ENCODE measurements around the gene NRXN3. TPM values are rescaled to one million over a fixed set of nuclear protein-coding genes. Genes with fewer than 3 reads are reported as not detected.

NRXN3 gene
- total and polyA plus RNA-seq, 8 donors, result 1.3 to 7.6 (median 1.5) TPM

- DNase-seq, result no peak
- Histone ChIP-seq H3K4me3 (no peak overlapping the region), H3K27ac (no peak overlapping the region), H3K9me3 (no peaks in the 10 kb centered on the region), H3K27me3 (no peaks in the 10 kb centered on the region), H3K4me1 (no peaks in the 10 kb centered on the region), H3K36me3 (no peaks in the 10 kb centered on the region)
- ATAC-seq, result no peak
- intact Hi-C loops (cut with DNase I), result no loop called here
- TF ChIP-seq, protein P1, sequence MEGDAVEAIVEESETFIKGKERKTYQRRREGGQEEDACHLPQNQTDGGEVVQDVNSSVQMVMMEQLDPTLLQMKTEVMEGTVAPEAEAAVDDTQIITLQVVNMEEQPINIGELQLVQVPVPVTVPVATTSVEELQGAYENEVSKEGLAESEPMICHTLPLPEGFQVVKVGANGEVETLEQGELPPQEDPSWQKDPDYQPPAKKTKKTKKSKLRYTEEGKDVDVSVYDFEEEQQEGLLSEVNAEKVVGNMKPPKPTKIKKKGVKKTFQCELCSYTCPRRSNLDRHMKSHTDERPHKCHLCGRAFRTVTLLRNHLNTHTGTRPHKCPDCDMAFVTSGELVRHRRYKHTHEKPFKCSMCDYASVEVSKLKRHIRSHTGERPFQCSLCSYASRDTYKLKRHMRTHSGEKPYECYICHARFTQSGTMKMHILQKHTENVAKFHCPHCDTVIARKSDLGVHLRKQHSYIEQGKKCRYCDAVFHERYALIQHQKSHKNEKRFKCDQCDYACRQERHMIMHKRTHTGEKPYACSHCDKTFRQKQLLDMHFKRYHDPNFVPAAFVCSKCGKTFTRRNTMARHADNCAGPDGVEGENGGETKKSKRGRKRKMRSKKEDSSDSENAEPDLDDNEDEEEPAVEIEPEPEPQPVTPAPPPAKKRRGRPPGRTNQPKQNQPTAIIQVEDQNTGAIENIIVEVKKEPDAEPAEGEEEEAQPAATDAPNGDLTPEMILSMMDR (IDR thresholded peaks at IDR 0.05), result no peak
These were observed 812.4 kb downstream of the NRXN3 start for GRCh38 chr14:78982551-78982950.

GRCh38 chr14:78983126-78983525 lies 813.0 kb downstream of the NRXN3 start:
- TF ChIP-seq, protein P1 (IDR thresholded peaks at IDR 0.05), result no peak
- intact Hi-C loops (cut with DNase I), result no loop called here
- ATAC-seq, result no peak

DNA sequence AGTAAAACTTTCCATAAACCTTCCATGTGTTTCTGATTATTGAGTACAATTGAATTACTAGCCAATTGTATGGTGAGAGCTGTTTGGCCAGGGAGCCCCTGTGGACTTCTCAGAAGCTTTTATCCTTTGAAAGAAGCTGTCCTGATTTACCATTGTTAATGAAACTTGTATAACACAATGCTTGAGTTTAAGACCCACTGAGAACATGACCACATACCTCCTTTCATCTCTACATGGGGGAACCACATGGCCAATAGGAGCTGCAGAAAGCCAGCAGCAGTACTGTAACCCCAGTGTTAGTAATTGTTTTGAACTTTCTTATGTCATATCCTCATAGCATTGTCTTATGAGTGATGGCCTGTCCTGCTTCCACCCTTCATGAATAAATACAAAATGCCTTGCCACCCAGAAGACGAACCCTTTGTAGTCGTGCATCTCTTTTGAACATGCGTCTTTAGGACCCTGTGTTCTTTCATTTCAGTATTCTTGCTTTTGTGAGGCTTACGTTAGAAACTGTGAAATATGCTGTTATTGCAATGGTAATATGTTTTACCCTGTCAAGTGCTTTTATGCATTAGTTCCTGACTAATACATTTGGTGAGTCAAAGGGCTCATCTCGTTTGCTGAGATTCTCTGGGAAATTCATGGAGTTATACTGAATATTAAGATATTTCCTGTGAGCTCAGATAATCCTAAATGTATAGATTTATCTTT lies 815.7 kb downstream of the NRXN3 start:
- Histone ChIP-seq H3K27me3 (no peaks in the 10 kb centered on the region), H3K27ac (no peak overlapping the region), H3K36me3 (no peaks in the 10 kb centered on the region), H3K4me1 (no peaks in the 10 kb centered on the region), H3K9me3 (no peaks in the 10 kb centered on the region), H3K4me3 (no peak overlapping the region)
- ATAC-seq, result no peak
- DNase-seq, result no peak
- TF ChIP-seq, protein P1 (IDR thresholded peaks at IDR 0.05), result no peak
- intact Hi-C loops (cut with DNase I), result no loop called here

More at GRCh38 chr14:78983126-78983525, 813.0 kb downstream of the NRXN3 start:
- Histone ChIP-seq H3K4me3 (no peak overlapping the region), H3K27ac (no peak overlapping the region), H3K9me3 (no peaks in the 10 kb centered on the region), H3K4me1 (no peaks in the 10 kb centered on the region), H3K36me3 (no peaks in the 10 kb centered on the region), H3K27me3 (no peaks in the 10 kb centered on the region)
- DNase-seq, result no peak

- ATAC-seq, result no peak
- Histone ChIP-seq H3K4me1 (no peaks in the 10 kb centered on the region), H3K27ac (no peak overlapping the region), H3K36me3 (no peaks in the 10 kb centered on the region), H3K4me3 (no peak overlapping the region), H3K27me3 (no peaks in the 10 kb centered on the region), H3K9me3 (no peaks in the 10 kb centered on the region)
- intact Hi-C loops (cut with DNase I), result no loop called here
- TF ChIP-seq, protein P1 (IDR thresholded peaks at IDR 0.05), result no peak
- no peak for DNase-seq
These were observed 816.8 kb downstream of the NRXN3 start for GRCh38 chr14:78986989-78987388.

DNA sequence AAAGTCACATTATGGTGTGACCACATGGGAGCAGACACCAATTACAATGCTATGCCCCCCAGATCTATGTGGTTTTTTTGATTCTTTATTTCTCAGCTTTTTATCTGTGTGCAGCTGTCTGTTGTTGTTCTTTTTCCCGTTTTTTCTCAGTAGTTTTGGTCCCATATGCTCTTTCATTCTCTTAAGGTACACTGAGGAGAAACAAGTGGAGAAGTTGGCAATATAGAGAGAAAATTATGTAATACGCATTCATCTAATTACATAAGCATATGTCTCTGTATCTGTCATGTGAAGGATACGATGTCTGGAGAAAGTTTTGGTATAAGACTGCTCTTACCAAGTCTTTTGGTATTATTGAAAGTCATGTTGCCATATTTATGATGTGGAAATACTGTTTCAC lies 819.0 kb downstream of the NRXN3 start:
- Histone ChIP-seq H3K27me3 (no peaks in the 10 kb centered on the region), H3K27ac (no peak overlapping the region), H3K36me3 (no peaks in the 10 kb centered on the region), H3K4me3 (no peak overlapping the region), H3K4me1 (no peaks in the 10 kb centered on the region), H3K9me3 (no peaks in the 10 kb centered on the region)
- TF ChIP-seq, protein P1 (IDR thresholded peaks at IDR 0.05), result no peak
- DNase-seq (no peak), ATAC-seq (no peak)
- intact Hi-C loops (cut with DNase I), result no loop called here

Data from left lung (tissue), 10 donors.